Keratinocyte (primary cell): Measurements from ENCODE around the gene SHISA5. TPM values are rescaled to one million over a fixed set of nuclear protein-coding genes. Genes with fewer than 3 reads are reported as not detected.
A peak's percentile ranks its signal among the peaks of the same experiment; 100 is the strongest.

Source experiments
- DNase-seq: peaks from one replicate; pipeline ENCODE4 v3.0.0-alpha.2; 2011; ENCODE audit warnings: low read depth, missing footprints, low spot score
- FAIRE-seq: peaks from 2 replicates; lab custom pipeline; 2011; peaks lifted over from hg19 to GRCh38; lab: Jason Lieb, UNC
- H2AFZ ChIP-seq: 2 replicates; pipeline ENCODE4 v1.6.0; 2012; ENCODE audit warnings: low read length, control low read depth, inconsistent platforms; ENCODE audit not compliant: control insufficient read depth
- H3K27ac ChIP-seq: 2 replicates; pipeline ENCODE4 v1.5.1; 2011; ENCODE audit warnings: low read length; ENCODE audit not compliant: control insufficient read depth, insufficient read depth
- H3K27me3 ChIP-seq: 3 replicates; pipeline ENCODE4 v1.6.0; 2011; ENCODE audit warnings: low read length; ENCODE audit not compliant: control insufficient read depth, insufficient read depth; ENCODE audit errors: extremely low read depth
- H3K36me3 ChIP-seq, 2 experiments: 2 replicates in 1 of 2; 3 replicates in 1 of 2; pipeline ENCODE4 v1.5.1; 2011; ENCODE audit warnings: low read length in 2 of 2, mild to moderate bottlenecking in 1 of 2; ENCODE audit not compliant: control insufficient read depth in 2 of 2, insufficient read depth in 2 of 2; ENCODE audit errors: extremely low read depth in 1 of 2
- H3K4me1 ChIP-seq: 3 replicates; pipeline ENCODE4 v1.5.1; 2011; ENCODE audit warnings: low read length; ENCODE audit not compliant: control insufficient read depth, insufficient read depth; ENCODE audit errors: extremely low read depth
- H3K4me2 ChIP-seq: 3 replicates; pipeline ENCODE4 v1.6.0; 2011; ENCODE audit warnings: low read depth, low read length; ENCODE audit not compliant: control insufficient read depth, insufficient read depth; ENCODE audit errors: extremely low read depth
- H3K4me3 ChIP-seq, 3 experiments: fragments of 200-600 bp in 1 of 3; sonication (generic) in 1 of 3; 2 replicates in 2 of 3; 3 replicates in 1 of 3; pipeline ENCODE4 v1.5.1; 2011 to 2016; ENCODE audit warnings: low read length in 3 of 3, mild to moderate bottlenecking in 3 of 3, control low read depth in 2 of 3, inconsistent platforms in 1 of 3, low read depth in 1 of 3, mixed read lengths in 1 of 3, mixed run types in 1 of 3, moderate library complexity in 1 of 3; ENCODE audit not compliant: control insufficient read depth in 2 of 3, insufficient read depth in 2 of 3; ENCODE audit errors: extremely low read depth in 1 of 3
- H3K79me2 ChIP-seq: 2 replicates; pipeline ENCODE4 v1.6.0; 2012; ENCODE audit warnings: low read length; ENCODE audit not compliant: control insufficient read depth, insufficient read depth
- H3K9ac ChIP-seq: 3 replicates; pipeline ENCODE4 v1.6.0; 2011; ENCODE audit warnings: low read length; ENCODE audit not compliant: control insufficient read depth, insufficient read depth; ENCODE audit errors: extremely low read depth
- H3K9me1 ChIP-seq: 3 replicates; pipeline ENCODE4 v1.6.0; 2011; ENCODE audit warnings: low read length; ENCODE audit not compliant: control insufficient read depth, insufficient read depth; ENCODE audit errors: extremely low read depth
- H3K9me3 ChIP-seq: 2 replicates; pipeline ENCODE4 v1.5.1; 2012; ENCODE audit warnings: low read depth, low read length; ENCODE audit not compliant: control insufficient read depth
- H4K20me1 ChIP-seq: 3 replicates; pipeline ENCODE4 v1.6.0; 2011; ENCODE audit warnings: low read length; ENCODE audit not compliant: control insufficient read depth, insufficient read depth; ENCODE audit errors: extremely low read depth
- CTCF ChIP-seq, 3 experiments: IDR thresholded peaks in 1 of 3; conservative IDR thresholded peaks in 1 of 3; optimal IDR thresholded peaks in 1 of 3; 2 replicates in 2 of 3; 3 replicates in 1 of 3; pipeline versions ENCODE3 to v1.5.1; 2011; ENCODE audit warnings: low read length in 3 of 3, mild to moderate bottlenecking in 3 of 3, moderate library complexity in 2 of 3, control low read depth in 1 of 3, inconsistent platforms in 1 of 3; ENCODE audit not compliant: insufficient read depth in 2 of 3; ENCODE audit errors: extremely low read depth in 1 of 3
- EZH2 ChIP-seq: IDR thresholded peaks from one replicate; pipeline ENCODE4 v1.6.1; 2012; ENCODE audit warnings: inconsistent platforms, mild to moderate bottlenecking, low read length, moderate library complexity
- dilution Hi-C: fragments of 300-500 bp; cut with MboI; formaldehyde crosslinking; loops from one replicate; pipeline ENCODE4 v1.7.0; 2020; ENCODE audit warnings: low sequenced_read_pairs; ENCODE audit not compliant: extremely low pct_ligation_motif_present
- polyA plus RNA-seq, 5 experiments: library from polyadenylated mRNA; depleted of rRNA in 3 of 5; stranded (reverse) in 3 of 5; stranded (forward) in 1 of 5; unstranded in 1 of 5; fragments of >200 nt; gene quantifications; 1 replicate in 1 of 5; 2 replicates in 3 of 5; 3 replicates in 1 of 5; pipeline versions ENCODE4 v1.2.1 to v1.2.3, GENCODE V29; 2011 to 2012; ENCODE audit warnings: missing spikeins in 2 of 5, low read depth in 1 of 5, low replicate concordance in 1 of 5

Gene SHISA5
- polyA plus RNA-seq, 1 donor (not counting 4 experiments of a cell fraction or from before 2014, with no cell fraction given), result 94.4 TPM

GRCh38 chr3:48426944-48427629 is 76.9 kb downstream of the SHISA5 start:
- peak; percentile 32 for FAIRE-seq
- Histone ChIP-seq H2AFZ (no peak overlapping the region), H3K4me3 (peak overlapping the region; percentile 63 to 67 (median 66)), H3K27me3 (no peaks in the 10 kb centered on the region), H3K9me1 (no peaks in the 10 kb centered on the region), H3K9ac (peak overlapping the region; percentile 79), H3K36me3 (peaks cover 19 to 26% of the 10 kb centered on the region in 2 experiments), H3K9me3 (no peaks in the 10 kb centered on the region), H3K79me2 (peaks cover 71% of the 10 kb centered on the region), H4K20me1 (peaks cover 21% of the 10 kb centered on the region), H3K4me1 (peaks cover 64% of the 10 kb centered on the region), H3K27ac (peak overlapping the region; percentile 69), H3K4me2 (peak overlapping the region; percentile 99)
- dilution Hi-C loops, result loop anchor here (25.0 kb wide), 1 partner anchor 165 kb away; no protein-coding TSS in a partner anchor
- DNase-seq, result no peak
- TF ChIP-seq CTCF (optimal IDR thresholded peaks at IDR 0.05 in 1 of 3, IDR thresholded peaks at IDR 0.05 in 1 of 3, conservative IDR thresholded peaks at IDR 0.05 in 1 of 3; ENCODE audit: extremely low read depth in 1 of 3, insufficient read depth in 2 of 3, low read length in 3 of 3), result no peak
- no peak for TF ChIP-seq EZH2

- FAIRE-seq, result no peak
- peaks cover 59% of the 10 kb centered on the region for H3K4me1 ChIP-seq
- H3K79me2 ChIP-seq, result peaks cover 77% of the 10 kb centered on the region
- DNase-seq, result no peak
- dilution Hi-C loops, result loop anchor here (25.0 kb wide), 1 partner anchor 164 kb away; no protein-coding TSS in a partner anchor
- H3K27ac ChIP-seq, result peak overlapping the region; percentile 69
- no peak for TF ChIP-seq EZH2
- no peak for TF ChIP-seq CTCF (optimal IDR thresholded peaks at IDR 0.05 in 1 of 3, IDR thresholded peaks at IDR 0.05 in 1 of 3, conservative IDR thresholded peaks at IDR 0.05 in 1 of 3; ENCODE audit: extremely low read depth in 1 of 3, insufficient read depth in 2 of 3, low read length in 3 of 3)
- H3K36me3 ChIP-seq, result peaks cover 24 to 26% of the 10 kb centered on the region in 2 experiments
- no peak overlapping the region for H2AFZ ChIP-seq
- peaks cover 21% of the 10 kb centered on the region for H4K20me1 ChIP-seq
- H3K9me3 ChIP-seq, result no peaks in the 10 kb centered on the region
- H3K4me2 ChIP-seq, result peak overlapping the region; percentile 99
- peak overlapping the region; percentile 79 for H3K9ac ChIP-seq
- no peaks in the 10 kb centered on the region for H3K27me3 ChIP-seq
- peak overlapping the region; percentile 0 to 66 (median 63) for H3K4me3 ChIP-seq
- H3K9me1 ChIP-seq, result no peaks in the 10 kb centered on the region
Measured at GRCh38 chr3:48426401-48426909, 77.5 kb downstream of the SHISA5 start.
